HepG2 (cell line): ENCODE measurements around the gene LARP1. TPM values are rescaled to one million over a fixed set of nuclear protein-coding genes. Genes with fewer than 3 reads are reported as not detected.

Experiments
- BRF2 ChIP-seq: sonication (generic); formaldehyde crosslinking; IDR thresholded peaks from 2 replicates; pipeline ENCODE4 v1.8.1; 2022; ENCODE audit warnings: mild to moderate bottlenecking, missing genetic modification reagents
- CEBPB ChIP-seq: IDR thresholded peaks from 2 replicates; pipeline ENCODE4 v1.6.1; 2011; ENCODE audit warnings: low read depth, low read length, improper control_type of control experiment, borderline replicate concordance
- CERS6 ChIP-seq: sonication (generic); formaldehyde crosslinking; IDR thresholded peaks from 2 replicates; pipeline ENCODE4 v1.5.0; 2020; ENCODE audit warnings: missing genetic modification reagents
- IRX3 ChIP-seq: sonication (generic); formaldehyde crosslinking; IDR thresholded peaks from 2 replicates; pipeline ENCODE4 v1.8.1; 2023; ENCODE audit warnings: mild to moderate bottlenecking, low read depth, missing genetic modification reagents, borderline replicate concordance
- JUN ChIP-seq: sonication (generic); formaldehyde crosslinking; IDR thresholded peaks from 2 replicates; pipeline ENCODE4 v1.4.0; 2020; ENCODE audit warnings: mild to moderate bottlenecking, missing genetic modification reagents
- MED1 ChIP-seq: sonication (generic); formaldehyde crosslinking; IDR thresholded peaks from 2 replicates; pipeline ENCODE4 v1.4.0; 2020; ENCODE audit warnings: missing genetic modification reagents
- MTA1 ChIP-seq: sonication (generic); formaldehyde crosslinking; IDR thresholded peaks from 2 replicates; pipeline ENCODE4 v1.4.0; 2020; ENCODE audit warnings: missing genetic modification reagents, mild to moderate bottlenecking, borderline replicate concordance
- MXD1 ChIP-seq: sonication (generic); formaldehyde crosslinking; IDR thresholded peaks from 2 replicates; pipeline ENCODE4 v1.4.0; 2020; ENCODE audit warnings: mild to moderate bottlenecking, missing genetic modification reagents
- NFE2 ChIP-seq: sonication (generic); formaldehyde crosslinking; IDR thresholded peaks from 2 replicates; pipeline ENCODE4 v1.4.0; 2020; ENCODE audit warnings: missing genetic modification reagents
- PLRG1 ChIP-seq: fragments of 450-650 bp; conservative IDR thresholded peaks from 2 replicates; pipeline ENCODE4 v1.6.1; 2016
- POGK ChIP-seq: sonication (generic); formaldehyde crosslinking; conservative IDR thresholded peaks from 2 replicates; pipeline ENCODE4 v1.8.0; 2022; ENCODE audit warnings: mild to moderate bottlenecking, moderate library complexity, missing genetic modification reagents
- RBM22 ChIP-seq: fragments of 200-400 bp; formaldehyde crosslinking; optimal IDR thresholded peaks from 2 replicates; pipeline ENCODE3; 2017; ENCODE audit warnings: mild to moderate bottlenecking, low read length, moderate library complexity
- SALL2 ChIP-seq: sonication (generic); formaldehyde crosslinking; IDR thresholded peaks from 2 replicates; pipeline ENCODE4 v1.8.1; 2023; ENCODE audit warnings: mild to moderate bottlenecking, missing genetic modification reagents, inconsistent platforms
- SAP130 ChIP-seq: IDR thresholded peaks from 2 replicates; pipeline ENCODE4 v1.6.1; 2016; ENCODE audit warnings: low read depth
- SP5 ChIP-seq: IDR thresholded peaks from 2 replicates; pipeline ENCODE4 v1.6.1; 2016; ENCODE audit warnings: low read depth, borderline replicate concordance
- SSRP1 ChIP-seq: IDR thresholded peaks from 2 replicates; pipeline ENCODE4 v1.6.1; 2016; ENCODE audit warnings: control low read depth
- STAG1 ChIP-seq: sonication (generic); formaldehyde crosslinking; IDR thresholded peaks from 2 replicates; pipeline ENCODE4 v1.4.0; 2020; ENCODE audit warnings: missing genetic modification reagents
- THRA ChIP-seq: sonication (generic); formaldehyde crosslinking; IDR thresholded peaks from 2 replicates; pipeline ENCODE4 v1.4.0; 2020; ENCODE audit warnings: missing genetic modification reagents, borderline replicate concordance
- XBP1 ChIP-seq: sonication (generic); formaldehyde crosslinking; IDR thresholded peaks from 2 replicates; pipeline ENCODE4 v1.5.0; 2020; ENCODE audit warnings: missing genetic modification reagents
- ZNF17 ChIP-seq: sonication (generic); formaldehyde crosslinking; IDR thresholded peaks from 2 replicates; pipeline ENCODE4 v1.5.0; 2020; ENCODE audit warnings: mild to moderate bottlenecking, missing genetic modification reagents
- ZNF263 ChIP-seq: sonication (generic); formaldehyde crosslinking; IDR thresholded peaks from 2 replicates; pipeline ENCODE4 v1.4.0; 2020; ENCODE audit warnings: missing genetic modification reagents
- ZNF44 ChIP-seq: sonication (generic); formaldehyde crosslinking; IDR thresholded peaks from 2 replicates; pipeline ENCODE4 v1.5.1; 2020; ENCODE audit warnings: mild to moderate bottlenecking, missing genetic modification reagents
- polyA plus RNA-seq, 8 experiments: library from polyadenylated mRNA; depleted of rRNA in 3 of 8; stranded (reverse) in 7 of 8; unstranded in 1 of 8; fragments of >200 nt; fragmentation: Illumina TruSeq in 4 of 8; extraction: Trizol in 4 of 8; gene quantifications; 2 replicates each; pipeline versions ENCODE4 v1.2.1 to v1.2.3, GENCODE V29; 2011 to 2016; ENCODE audit warnings: low read depth in 4 of 8, missing spikeins in 1 of 8, mixed read lengths in 1 of 8; ENCODE audit not compliant: insufficient read depth in 1 of 8
- total RNA-seq, 5 experiments: library from RNA; depleted of rRNA; stranded (reverse); fragments of >200 nt; fragmentation: Illumina TruSeq; extraction: Trizol; gene quantifications; 2 replicates each; pipeline ENCODE4 v1.2.3, GENCODE V29; 2016; ENCODE audit warnings: low read depth in 1 of 5

LARP1 gene
- total and polyA plus RNA-seq, 2 of the 13 experiments (the other 11 are each of a cell fraction or from before 2014, with no cell fraction given), result 45.2 to 61.4 TPM

- peak; percentile 77; the same call in 1 of the 2 replicates for TF ChIP-seq POGK
- TF ChIP-seq MXD1 (CRISPR knock-in tag), result no peak
- no peak for TF ChIP-seq STAG1 (CRISPR knock-in tag)
- TF ChIP-seq THRA (CRISPR knock-in tag), result peak; percentile 75; the same call in 1 of the 2 replicates
- TF ChIP-seq CERS6 (CRISPR knock-in tag), result no peak
- TF ChIP-seq ZNF44 (CRISPR knock-in tag), result no peak
- no peak for TF ChIP-seq NFE2 (CRISPR knock-in tag)
- TF ChIP-seq MTA1 (CRISPR knock-in tag), result no peak
- TF ChIP-seq IRX3 (CRISPR knock-in tag), result no peak
- peak; percentile 62; the same call in 1 of the 2 replicates for TF ChIP-seq SSRP1 (CRISPR knock-in tag)
- TF ChIP-seq PLRG1, result no peak
- peak; percentile 84 for TF ChIP-seq MED1 (CRISPR knock-in tag)
- no peak for TF ChIP-seq BRF2 (CRISPR knock-in tag)
- no peak for TF ChIP-seq RBM22
- TF ChIP-seq ZNF17 (CRISPR knock-in tag), result no peak
- TF ChIP-seq CEBPB, result no peak
- peak; percentile 88 for TF ChIP-seq SP5 (CRISPR knock-in tag)
- TF ChIP-seq JUN (CRISPR knock-in tag), result no peak
- TF ChIP-seq SAP130 (CRISPR knock-in tag), result peak; percentile 74
- TF ChIP-seq SALL2 (CRISPR knock-in tag), result no peak; the same call in 1 of the 2 replicates
- no peak for TF ChIP-seq XBP1 (CRISPR knock-in tag)
- peak; percentile 42; the same call in 1 of the 2 replicates for TF ChIP-seq ZNF263
Observed at GRCh38 chr5:154858297-154858971, 103.3 kb downstream of the LARP1 start, which contains the start of gene CNOT8 (continued).
